Measurements from ENCODE around the gene MINDY4.
"Not testable (repeated sequence)": the region's sequence is repeated elsewhere in the genome, so short reads cannot be mapped to it uniquely, and the experiment has no call there.

The MINDY4 gene

DNA sequence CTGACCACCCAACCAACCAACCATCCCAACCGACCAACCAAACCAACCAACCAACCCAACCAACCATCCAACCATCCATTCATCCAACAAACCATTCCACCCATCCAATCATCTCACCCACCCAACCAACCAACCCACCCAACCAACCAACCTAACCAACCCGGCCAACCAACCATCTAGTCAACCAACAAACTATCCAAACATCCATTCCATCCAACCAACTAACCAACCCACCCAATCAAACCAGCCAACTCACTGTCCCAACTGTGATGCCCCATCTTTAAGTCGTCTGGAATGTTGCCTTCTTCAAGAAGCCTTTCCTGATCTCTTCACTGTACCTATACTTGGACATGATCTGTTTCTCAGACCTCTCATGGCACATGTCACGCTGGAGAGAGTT is 31.6 kb downstream of the MINDY4 start:
- Mint-ChIP-seq H3K4me3 (no peak overlapping the region), H3K4me1 (no peaks in the 10 kb centered on the region), H3K36me3 (no peaks in the 10 kb centered on the region), H3K27me3 (no peaks in the 10 kb centered on the region), H3K27ac (no peak overlapping the region), H3K9me3 (no peaks in the 10 kb centered on the region)

DNA sequence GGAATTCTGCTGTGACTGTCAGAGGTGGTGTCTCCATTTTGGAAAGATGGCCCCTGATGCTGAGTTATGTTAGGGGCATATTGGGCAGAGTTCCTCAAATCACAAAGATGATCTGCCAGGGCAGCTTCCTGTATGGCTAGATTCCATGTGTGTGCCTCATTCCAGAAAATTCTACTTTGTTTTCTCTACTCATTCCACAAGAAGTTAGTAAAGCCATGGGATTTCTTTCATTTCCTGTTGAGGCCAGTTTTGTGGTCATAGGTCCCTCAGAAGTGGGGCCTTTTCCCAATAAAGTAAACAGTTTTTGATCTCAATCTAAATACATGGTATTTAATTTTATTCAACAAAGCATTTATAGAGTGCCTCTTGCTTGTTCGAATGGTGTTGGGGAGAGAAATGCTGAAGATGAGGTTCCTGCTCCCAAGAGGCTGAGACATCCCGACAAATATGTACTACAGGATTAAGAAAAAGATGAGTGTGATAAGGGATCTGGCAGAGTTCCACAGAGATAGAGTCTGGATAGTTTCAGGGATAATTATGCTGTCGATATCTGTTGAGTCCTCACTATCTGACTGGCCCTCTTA is 33.0 kb downstream of the MINDY4 start:
- H3K4me1 Mint-ChIP-seq: no peaks in the 10 kb centered on the region
- H3K36me3 Mint-ChIP-seq: no peaks in the 10 kb centered on the region
- H3K9me3 Mint-ChIP-seq: no peaks in the 10 kb centered on the region
- no peaks in the 10 kb centered on the region for H3K27me3 Mint-ChIP-seq
- H3K4me3 Mint-ChIP-seq: no peak overlapping the region
- no peak overlapping the region for H3K27ac Mint-ChIP-seq

DNA sequence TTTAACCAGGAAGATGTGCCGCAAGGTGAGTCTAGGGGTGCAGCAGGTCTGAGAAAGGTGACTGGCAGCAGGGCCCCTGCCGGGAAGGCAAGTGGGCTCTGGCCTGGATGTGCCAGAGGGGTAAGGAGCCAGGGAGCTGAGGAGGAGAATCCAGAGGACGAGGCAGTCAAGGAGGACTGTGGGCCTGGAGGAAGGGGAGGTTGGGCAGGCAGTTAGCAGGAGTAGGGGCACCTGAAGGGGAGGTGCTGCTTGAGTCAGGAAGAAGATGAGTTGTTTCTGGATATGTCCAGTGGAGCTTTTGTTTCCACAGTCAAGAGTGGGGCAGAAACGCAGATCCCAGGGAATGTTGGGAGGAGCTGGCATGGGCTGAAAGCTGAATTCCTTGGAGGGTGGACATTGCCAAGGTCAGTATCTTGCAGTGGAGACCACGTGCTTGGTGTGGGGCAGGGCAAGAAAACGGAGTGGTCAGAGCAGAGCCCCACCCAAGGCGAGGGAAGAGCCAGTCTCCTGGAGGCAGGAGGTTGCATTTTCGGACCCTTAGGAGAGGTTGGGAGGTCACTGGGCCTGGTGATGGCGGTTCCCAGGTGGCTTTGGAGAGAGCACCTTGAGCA is 34.0 kb downstream of the MINDY4 start:
- Mint-ChIP-seq H3K4me1 (no peaks in the 10 kb centered on the region), H3K36me3 (no peaks in the 10 kb centered on the region), H3K27me3 (no peaks in the 10 kb centered on the region), H3K4me3 (no peak overlapping the region), H3K27ac (no peak overlapping the region), H3K9me3 (no peaks in the 10 kb centered on the region)

DNA sequence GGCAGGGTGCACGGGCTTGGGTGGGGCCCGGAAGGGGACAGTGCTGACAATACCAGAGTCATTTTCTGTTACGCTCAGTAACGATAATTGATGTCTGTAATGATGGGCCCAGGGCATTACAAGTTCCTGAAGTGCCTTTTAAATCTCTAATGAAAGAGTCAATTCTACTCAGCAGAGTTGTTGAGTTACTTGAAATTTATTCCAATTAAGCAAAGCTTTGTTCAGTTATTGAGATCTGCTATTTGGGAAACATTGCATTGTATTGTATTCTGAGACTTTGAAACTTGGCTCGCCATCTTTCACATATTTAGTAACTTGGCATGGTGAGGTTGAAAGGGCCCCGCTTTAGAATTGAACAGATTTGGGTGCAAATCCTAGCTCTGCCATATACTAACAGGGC is 34.7 kb downstream of the MINDY4 start:
- H3K4me1 Mint-ChIP-seq: no peaks in the 10 kb centered on the region
- no peaks in the 10 kb centered on the region for H3K36me3 Mint-ChIP-seq
- H3K27ac Mint-ChIP-seq: no peak overlapping the region
- H3K9me3 Mint-ChIP-seq: no peaks in the 10 kb centered on the region
- no peaks in the 10 kb centered on the region for H3K27me3 Mint-ChIP-seq
- no peak overlapping the region for H3K4me3 Mint-ChIP-seq

DNA sequence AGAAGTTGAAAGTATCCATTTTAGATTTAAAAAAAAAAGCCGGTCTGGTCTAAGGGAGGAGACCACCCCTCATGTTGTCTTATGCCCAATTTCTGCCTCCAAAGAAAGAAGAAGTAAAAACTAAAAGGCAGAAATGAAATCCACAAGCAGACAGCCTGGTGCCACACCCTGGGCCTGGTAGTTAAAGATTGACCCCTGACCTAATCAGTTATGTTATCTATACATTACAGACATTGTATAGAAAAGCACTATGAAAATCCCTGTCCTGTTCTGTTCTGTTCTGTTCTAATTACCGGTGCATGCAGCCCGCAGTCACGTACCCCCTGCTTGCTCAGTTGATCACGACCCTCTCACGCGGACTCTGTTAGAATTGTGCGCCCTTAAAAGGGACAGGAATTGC is 36.3 kb downstream of the MINDY4 start:
- not testable (repeated sequence) for H3K27ac Mint-ChIP-seq, H3K9me3 Mint-ChIP-seq, H3K4me3 Mint-ChIP-seq, H3K36me3 Mint-ChIP-seq, H3K4me1 Mint-ChIP-seq, H3K27me3 Mint-ChIP-seq

DNA sequence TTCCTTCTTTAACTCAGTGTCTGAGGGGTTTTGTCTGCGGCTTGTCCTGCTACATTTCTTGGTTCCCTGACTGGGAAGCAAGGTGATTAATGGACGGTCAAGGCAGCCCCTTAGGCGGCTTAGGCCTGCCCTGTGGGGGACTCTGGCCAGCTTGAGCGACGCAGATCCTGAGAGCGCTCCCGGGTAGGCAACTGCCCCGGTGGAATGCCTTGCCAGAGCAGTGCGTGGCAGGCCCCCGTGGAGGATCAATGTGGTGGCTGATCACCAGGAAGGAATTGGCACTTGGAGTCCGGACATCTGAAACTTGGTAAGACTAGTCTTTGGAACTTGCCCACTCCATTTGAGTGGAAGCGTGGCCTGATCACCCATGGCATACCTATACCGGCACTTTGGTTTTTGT is 36.7 kb downstream of the MINDY4 start:
- not testable (repeated sequence) for H3K36me3 Mint-ChIP-seq, H3K4me3 Mint-ChIP-seq, H3K4me1 Mint-ChIP-seq, H3K27me3 Mint-ChIP-seq, H3K9me3 Mint-ChIP-seq, H3K27ac Mint-ChIP-seq

DNA sequence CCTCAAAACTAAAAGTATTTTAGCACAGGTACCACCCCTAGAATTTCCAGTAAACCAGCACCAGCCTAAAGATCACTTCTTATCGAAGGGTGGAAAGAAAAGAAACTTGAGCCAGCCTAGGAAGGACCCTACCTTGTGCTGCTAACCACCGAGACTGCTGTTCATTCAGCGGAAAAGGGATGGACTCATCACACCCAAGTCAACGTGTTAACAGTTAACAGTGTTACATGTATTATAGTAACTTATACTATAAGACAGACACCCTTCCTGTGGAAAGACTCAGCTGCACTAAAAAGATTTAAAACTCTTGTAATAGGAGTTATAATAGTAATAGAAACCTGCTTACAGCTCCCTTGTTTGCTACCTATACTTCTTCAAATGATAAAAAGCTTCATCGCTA is 39.8 kb downstream of the MINDY4 start:
- H3K4me1 Mint-ChIP-seq: no peaks in the 10 kb centered on the region
- no peak overlapping the region for H3K4me3 Mint-ChIP-seq
- H3K9me3 Mint-ChIP-seq: no peaks in the 10 kb centered on the region
- no peaks in the 10 kb centered on the region for H3K27me3 Mint-ChIP-seq
- no peaks in the 10 kb centered on the region for H3K36me3 Mint-ChIP-seq
- no peak overlapping the region for H3K27ac Mint-ChIP-seq

DNA sequence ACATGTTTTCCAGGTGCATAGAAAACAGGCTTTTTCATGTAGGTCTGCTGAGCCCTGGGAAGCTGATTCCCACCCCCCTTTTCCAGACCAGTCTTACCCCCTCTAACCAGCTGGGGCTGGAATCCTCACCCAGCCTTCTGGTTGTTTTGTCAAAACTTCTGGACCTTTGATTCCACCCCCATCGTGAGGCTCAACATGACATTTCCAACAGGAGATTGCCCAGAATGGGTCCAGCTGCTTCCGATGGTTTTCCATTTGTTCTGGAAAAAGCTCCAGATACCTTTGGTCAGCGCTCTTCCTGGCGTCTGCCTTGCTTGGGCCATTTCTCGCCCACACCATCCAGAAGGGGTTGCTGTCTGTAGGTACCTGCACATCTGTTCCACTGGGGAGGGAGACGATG is 41.5 kb downstream of the MINDY4 start:
- Mint-ChIP-seq H3K36me3 (no peaks in the 10 kb centered on the region), H3K27me3 (no peaks in the 10 kb centered on the region), H3K27ac (no peak overlapping the region), H3K9me3 (no peaks in the 10 kb centered on the region), H3K4me1 (no peaks in the 10 kb centered on the region), H3K4me3 (no peak overlapping the region)

DNA sequence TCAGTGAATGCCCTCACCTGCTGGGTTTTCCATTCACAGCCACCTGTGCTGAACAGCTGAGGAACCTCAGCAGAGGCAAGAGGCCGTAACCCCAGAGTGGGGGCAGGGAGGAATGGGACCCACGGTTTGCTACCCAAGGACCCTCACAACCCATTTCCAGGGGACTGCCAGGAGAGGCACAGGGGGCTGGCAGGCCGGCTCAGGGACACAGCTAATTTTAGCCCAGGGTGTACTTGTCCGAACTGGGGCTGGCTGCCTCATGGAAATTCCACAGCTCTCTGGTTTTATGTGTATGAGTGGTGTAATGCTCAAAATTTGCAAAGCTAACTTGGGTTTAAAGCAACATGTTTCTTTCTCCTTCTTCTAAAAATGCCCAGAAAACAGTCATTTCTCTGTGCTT is 42.2 kb downstream of the MINDY4 start:
- Mint-ChIP-seq H3K4me3 (no peak overlapping the region), H3K36me3 (no peaks in the 10 kb centered on the region), H3K27ac (no peak overlapping the region), H3K9me3 (no peaks in the 10 kb centered on the region), H3K27me3 (no peaks in the 10 kb centered on the region), H3K4me1 (no peaks in the 10 kb centered on the region)

DNA sequence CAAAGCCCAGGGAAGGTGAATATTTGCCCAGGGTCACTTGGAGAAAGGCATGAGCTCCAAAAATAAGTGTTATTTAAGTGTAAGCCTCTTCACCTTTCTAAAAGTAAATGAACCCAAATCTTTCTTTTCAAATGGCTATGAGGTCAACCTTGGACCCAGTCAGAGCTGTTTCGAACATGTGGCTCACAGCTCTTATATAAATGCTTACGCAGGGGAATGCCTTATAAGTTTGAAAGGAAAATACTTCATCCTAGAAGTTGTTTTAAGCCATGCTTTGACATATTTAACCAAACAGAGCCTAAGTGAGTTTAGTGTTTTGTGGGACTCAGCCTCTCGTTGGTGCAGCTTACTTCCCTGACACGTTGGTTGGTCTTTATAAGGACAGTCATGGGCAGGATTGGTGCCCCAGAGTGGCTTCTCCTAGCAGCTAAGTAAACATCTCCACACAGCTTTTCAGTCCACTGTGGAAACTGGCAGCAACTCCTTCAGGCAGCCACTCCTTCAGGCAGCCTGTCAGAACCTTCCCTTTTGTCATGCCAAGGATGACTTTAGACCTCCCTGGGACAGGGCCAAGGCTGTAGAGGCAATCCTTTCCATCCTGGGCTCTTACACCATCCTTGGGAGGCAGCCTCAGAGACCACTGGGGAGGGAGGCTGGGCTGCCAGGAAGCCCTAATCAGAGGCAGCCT is 43.6 kb downstream of the MINDY4 start:
- H3K27ac Mint-ChIP-seq: no peak overlapping the region
- no peaks in the 10 kb centered on the region for H3K9me3 Mint-ChIP-seq
- no peaks in the 10 kb centered on the region for H3K27me3 Mint-ChIP-seq
- peaks cover 1% of the 10 kb centered on the region for H3K36me3 Mint-ChIP-seq
- no peaks in the 10 kb centered on the region for H3K4me1 Mint-ChIP-seq
- no peak overlapping the region for H3K4me3 Mint-ChIP-seq

DNA sequence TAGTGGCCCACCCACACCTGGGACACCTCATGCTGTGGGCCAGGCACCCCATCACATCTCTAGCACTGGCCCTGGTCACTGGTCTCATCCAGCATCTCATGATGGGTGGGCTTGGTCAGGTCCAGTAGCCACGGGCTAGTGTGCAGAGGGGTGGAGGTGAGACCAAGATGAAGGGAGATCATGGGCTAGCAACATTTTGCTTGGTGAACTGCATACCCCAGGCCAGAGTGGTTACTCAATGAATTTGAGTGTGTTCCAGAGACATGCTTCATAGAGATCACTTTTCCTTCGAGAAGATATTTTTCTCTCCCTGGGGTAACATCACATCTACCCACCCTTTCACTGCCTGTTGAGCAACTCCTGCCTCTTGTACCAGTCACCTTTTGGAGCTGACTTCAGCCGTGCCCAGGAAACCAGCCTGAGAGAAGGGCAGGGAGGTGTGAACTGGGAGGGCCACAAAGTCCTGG is 44.2 kb downstream of the MINDY4 start:
- no peak overlapping the region for H3K27ac Mint-ChIP-seq
- H3K4me3 Mint-ChIP-seq: no peak overlapping the region
- H3K4me1 Mint-ChIP-seq: no peaks in the 10 kb centered on the region
- peaks cover 1% of the 10 kb centered on the region for H3K36me3 Mint-ChIP-seq
- H3K27me3 Mint-ChIP-seq: no peaks in the 10 kb centered on the region
- H3K9me3 Mint-ChIP-seq: no peaks in the 10 kb centered on the region

DNA sequence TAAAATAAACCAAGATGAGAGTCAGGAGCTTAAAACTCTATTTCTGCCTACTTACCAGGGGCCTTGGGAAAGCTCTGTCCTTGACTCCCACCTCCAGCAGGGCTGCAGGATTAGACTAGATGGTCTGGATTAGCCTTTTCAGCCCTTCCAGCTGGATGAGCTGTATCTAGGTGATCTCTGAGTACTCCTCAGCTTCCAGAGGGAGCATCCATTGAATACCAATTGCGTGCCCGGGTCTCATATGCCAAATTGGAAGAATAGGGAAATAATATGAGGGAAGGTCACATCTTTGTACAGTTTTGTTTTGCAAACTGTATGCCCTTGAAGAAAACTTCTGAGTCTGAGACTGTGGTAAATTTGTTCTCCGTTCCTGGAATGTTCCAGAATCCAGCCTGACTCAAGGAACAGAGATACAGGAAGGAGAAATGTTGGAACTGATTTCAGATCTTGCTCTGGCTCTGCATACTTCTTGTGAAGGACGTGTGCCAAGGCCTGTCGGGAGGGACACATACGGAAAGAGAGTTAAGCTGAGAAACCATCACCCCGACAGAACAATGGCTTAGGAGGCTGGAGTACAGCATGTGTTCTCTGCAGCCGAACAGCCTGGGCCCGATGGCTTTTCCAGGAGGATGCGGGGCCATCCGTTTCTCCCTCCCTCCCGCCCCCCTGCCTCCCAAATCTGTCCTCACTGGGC is 44.9 kb downstream of the MINDY4 start:
- Mint-ChIP-seq H3K27ac (no peak overlapping the region), H3K27me3 (no peaks in the 10 kb centered on the region), H3K9me3 (no peaks in the 10 kb centered on the region), H3K4me3 (no peak overlapping the region), H3K4me1 (no peaks in the 10 kb centered on the region), H3K36me3 (peaks cover 1% of the 10 kb centered on the region)

DNA sequence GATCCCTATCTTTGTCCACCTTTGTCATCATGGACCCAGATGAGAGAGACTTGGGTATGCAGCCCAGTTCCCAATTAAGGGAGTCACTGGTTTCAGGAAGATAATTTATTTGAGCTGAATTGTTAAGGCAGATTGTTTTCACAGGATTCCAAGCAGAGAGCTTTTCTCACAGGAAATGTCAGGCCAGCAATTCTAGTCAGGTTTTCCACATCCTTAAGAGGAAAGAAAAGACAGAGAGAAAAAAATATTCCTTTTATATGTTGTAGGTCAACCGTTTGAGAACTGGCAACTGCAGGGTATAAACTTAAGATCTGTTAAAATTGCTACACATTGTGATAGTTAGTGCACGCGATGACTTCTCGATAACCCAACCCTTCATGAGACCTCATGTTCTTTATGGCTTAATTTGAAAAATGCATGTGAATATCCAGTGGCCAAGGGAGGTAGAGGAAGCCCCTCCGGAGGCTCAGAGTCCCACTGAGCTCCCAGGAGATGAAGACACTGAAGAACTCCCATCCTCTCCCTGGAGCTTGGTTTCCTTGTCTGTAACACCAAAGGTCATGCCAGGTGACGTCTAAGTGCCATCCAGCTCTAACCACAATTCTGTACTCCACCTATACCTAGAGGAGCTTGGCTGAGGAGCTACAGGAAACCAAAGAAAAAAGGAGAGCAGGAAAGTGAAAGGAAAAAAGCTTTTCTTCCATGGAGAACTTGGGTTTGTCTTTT is 45.6 kb downstream of the MINDY4 start:
- no peaks in the 10 kb centered on the region for H3K4me1 Mint-ChIP-seq
- no peaks in the 10 kb centered on the region for H3K9me3 Mint-ChIP-seq
- H3K27me3 Mint-ChIP-seq: no peaks in the 10 kb centered on the region
- H3K36me3 Mint-ChIP-seq: peaks cover 1% of the 10 kb centered on the region
- H3K27ac Mint-ChIP-seq: no peak overlapping the region
- H3K4me3 Mint-ChIP-seq: no peak overlapping the region

DNA sequence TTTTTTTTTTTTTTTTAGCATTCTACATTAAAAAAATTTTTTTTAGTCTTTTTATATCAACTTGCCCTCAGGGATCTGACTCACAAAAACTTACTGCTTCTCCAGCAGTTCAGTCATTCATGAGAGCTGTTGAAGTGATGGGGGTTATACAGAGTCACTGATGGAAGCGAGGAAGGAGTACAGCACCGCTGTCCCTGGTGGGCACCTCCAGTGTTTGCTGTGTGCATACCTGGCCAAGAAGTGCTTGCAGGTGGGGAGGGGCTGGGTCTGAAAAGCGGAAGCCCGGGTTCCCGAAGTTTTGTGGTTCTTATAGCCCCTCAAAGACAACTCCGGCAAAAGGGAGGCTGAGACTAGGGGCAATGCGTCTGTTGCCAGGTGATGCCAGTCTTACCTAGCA is 46.2 kb downstream of the MINDY4 start:
- no peak overlapping the region for H3K27ac Mint-ChIP-seq
- no peaks in the 10 kb centered on the region for H3K9me3 Mint-ChIP-seq
- H3K27me3 Mint-ChIP-seq: no peaks in the 10 kb centered on the region
- no peak overlapping the region for H3K4me3 Mint-ChIP-seq
- H3K4me1 Mint-ChIP-seq: no peaks in the 10 kb centered on the region
- peaks cover 1% of the 10 kb centered on the region for H3K36me3 Mint-ChIP-seq

DNA sequence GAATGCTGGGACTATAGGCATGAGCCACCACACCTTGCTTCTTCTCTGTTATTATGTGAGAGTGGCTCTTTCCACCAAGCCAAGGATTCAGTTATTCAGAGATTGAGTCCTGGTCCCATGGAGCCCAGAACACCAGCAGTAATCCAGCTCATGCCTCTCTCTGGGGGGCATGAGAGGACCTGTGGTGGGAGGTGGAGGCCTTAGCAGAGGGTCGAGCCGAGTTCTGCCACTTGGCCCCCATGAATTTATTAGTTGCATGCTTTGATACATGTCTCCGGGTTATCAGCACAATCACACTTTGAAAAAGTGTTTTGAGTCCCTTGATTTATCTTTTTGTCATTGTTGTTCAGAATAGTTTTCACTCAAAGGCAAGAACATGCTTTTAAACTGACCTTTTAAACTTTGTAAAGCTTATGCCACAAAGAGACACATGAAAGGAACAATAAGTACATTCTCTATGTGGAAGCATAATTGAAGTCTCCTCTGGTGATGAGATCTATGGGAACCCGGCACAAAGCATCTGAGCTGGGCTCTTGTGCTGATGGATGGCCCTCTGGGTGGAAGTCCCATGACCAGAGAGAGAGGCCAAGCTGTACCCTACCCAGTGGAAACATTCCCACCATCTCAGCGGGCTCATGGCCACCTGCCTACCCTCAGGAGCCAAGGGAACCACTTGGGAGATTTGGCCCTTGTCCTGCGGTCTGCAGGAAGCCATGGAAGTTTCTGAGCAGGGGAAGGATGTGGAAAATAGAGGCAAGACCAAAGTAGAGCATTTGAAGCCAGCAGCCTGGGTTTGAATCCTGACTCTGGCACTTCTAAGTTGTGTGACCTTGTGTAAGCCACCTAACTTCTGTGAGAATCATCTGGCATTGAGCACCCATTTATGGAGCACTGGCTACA is 53.9 kb downstream of the MINDY4 start:
- Mint-ChIP-seq H3K9me3 (no peaks in the 10 kb centered on the region), H3K27me3 (peaks cover 1% of the 10 kb centered on the region), H3K4me1 (peaks cover 18% of the 10 kb centered on the region), H3K4me3 (no peak overlapping the region), H3K27ac (no peak overlapping the region), H3K36me3 (peaks cover 4% of the 10 kb centered on the region)
